HK-2 (cell line): ENCODE data around the gene SPAAR.
A peak's percentile ranks its signal among the peaks of the same experiment; 100 is the strongest.
"Not testable (repeated sequence)": the region's sequence is repeated elsewhere in the genome, so short reads cannot be mapped to it uniquely, and the experiment has no call there.

Experiments
- DNase-seq: peaks from one replicate; pipeline ENCODE4 v3.0.0-alpha.2; 2018; ENCODE audit not compliant: unreplicated experiment

Gene SPAAR

DNA sequence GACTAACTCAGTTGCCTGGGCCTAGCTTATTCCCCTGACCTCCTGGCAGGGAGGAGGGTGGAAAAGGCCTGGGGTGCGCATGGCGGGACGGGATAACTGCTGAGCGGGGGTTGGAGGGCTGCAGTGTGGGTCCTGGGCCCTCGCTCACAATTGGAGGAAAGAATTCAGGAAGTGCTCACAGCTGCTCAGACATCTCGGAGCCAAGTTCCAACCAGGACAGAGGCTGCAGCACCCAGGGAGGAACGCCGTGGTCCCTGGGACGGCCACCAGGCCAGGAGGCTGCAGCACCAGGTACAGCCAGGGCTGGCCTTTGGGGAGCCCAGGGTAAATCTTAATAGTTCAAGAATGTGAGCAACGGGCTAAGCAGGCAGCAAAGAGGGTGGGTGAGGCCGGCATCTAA is at the start of gene SPAAR:
SPAAR (plus strand) TSS at position 217 of the 400 bp plus-strand sequence. CDS start 974 bp downstream, outside the sequence.
- no peak for DNase-seq

- DNase-seq, result no peak
These were observed 49.3 kb upstream of the SPAAR start for GRCh38 chr9:35859990-35860339.

GRCh38 chr9:35861161-35861897 is 48.0 kb upstream of the SPAAR start:
- DNase-seq, result no peak

DNA sequence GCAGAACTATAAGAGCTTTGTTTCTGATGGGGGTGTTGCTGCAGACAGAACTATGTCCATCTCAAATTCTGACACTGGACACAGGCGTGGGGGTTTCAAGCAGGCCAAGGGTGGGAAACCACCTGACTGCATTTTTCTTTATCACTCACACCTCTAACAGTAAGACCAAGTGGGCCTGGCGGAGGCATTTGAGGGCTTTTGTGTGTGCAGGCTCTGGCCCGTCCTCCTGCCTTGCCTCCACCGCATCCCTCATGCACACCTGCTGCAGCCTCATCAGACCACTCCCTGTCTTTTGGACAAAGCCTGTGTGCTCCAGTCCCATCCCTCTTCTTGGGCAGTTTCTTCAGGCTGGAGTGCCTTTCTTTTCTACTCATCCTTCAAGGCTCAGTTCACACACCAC is 47.0 kb upstream of the SPAAR start:
- no peak for DNase-seq

- DNase-seq, result no peak
These were observed 45.7 kb upstream of the SPAAR start for GRCh38 chr9:35863583-35863982.

DNA sequence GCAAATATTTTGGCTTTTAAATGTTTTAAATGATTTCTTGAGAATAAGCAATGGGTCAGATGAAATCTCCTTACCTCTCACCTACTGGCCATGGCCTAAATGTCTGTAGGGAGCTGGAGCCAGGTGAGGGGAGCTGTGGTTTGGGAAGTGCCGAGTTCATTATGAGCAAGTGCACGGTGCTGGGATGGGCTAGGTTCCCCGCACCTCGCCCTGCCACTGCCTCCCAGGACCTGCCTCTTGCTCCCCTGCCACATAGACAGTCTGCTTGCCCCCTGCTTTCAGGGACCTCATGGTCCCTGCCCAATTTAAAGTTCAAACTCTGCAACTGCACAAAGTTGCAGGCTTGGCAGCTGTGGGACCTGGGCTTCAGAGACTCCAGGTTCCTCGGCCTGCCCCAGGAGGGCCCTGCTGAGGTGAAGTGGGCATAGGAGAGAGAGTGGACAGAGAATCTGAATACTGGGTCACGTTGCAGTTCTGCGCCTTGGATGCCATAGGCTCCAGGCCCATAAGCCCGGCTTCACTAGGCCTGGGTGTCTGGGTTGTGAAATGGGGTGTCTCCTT is 44.5 kb upstream of the SPAAR start:
- no peak for DNase-seq

DNA sequence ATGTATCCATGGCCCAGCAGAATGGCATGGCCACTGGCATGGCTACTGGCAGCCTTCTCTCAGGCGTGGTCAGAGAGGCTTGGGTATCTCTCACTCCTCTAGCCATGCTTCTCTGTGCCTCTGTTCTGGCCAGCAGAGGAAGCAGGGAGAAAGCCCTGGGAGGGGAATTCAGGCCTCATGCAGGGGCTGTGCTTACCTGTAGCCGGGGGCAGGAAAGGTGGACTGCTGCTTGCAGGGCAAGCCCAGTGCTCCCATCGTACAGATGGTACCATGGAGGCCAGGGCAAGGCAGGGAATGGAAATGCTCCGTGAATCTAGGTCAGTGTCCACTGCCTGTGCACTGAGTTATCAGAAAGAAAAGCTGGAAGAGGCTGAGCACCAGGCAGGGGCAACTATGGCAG is 41.8 kb upstream of the SPAAR start:
- DNase-seq, result no peak

DNA sequence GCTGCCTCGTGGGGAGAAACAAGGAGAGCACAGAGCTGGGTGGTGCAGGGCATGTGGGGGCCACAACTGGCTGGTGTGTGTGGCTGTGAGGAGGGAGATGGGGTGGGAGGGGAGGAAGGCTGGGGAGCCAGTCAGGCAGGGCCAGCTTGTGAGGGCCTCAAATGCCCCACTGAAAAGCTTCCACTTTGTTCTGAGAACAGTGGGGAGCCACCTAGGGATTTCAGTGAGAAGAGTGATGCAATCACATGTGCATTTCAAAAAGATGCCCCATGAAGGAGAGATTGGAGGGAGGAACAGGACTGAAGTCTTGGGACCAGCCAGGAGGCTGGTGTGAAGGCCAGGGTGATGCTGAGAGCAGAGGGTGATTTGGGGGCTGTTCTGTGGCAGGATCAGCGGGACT is 40.4 kb upstream of the SPAAR start:
- no peak for DNase-seq

DNA sequence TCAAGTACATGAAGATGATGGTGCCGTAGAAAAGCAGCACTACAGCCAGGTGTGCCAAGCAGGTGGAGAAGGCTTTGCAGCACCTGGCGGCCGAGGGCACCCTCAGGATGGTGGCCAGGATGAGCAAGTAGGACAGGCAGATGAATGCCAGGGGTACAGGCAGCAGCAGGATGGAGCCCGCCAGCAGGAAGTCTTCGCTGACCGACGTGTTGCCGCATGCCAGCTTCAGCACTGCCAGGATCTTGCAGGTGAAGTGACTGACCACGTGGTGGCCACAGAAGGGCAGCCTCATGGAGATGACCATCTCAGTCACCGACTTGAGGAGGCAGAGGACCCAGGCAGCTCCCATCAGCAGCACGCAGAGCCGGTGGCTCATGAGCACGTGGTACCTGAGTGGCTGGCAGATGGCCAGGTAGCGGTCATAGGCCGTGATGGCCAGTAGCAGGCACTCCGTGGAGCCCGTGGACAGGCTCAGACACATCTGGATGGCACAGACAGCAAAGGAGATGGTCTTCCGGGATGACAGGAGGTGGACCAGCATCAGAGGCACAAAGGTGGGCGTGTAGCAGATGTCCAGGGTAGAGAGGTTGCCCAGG is 39.6 kb upstream of the SPAAR start:
- no peak for DNase-seq

DNA sequence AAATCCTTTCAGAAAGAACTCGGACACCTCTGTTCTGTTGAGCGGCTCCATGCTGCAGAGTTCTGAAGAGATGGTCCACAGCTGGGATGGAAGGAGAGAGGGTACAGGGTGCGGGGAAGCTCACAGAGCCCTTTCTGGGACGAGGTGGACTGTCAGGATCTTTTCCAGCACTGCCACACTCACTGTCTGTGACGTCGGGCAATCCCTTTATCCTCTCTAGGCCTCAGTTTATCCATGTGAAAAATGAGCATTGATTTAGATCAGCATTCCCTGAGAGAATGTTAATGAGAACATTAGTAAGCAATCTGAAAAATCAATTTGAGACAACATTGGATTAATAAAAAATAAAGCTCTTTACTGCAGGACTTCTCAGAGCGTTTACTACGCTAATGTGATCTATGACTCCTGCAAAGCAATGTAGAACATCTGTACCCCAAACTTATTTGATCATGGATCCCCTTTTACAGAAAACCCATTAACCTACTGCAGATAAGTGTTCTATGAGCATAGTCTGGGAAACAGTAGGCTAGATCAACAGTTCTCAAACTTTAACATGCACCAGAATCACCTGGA is 38.9 kb upstream of the SPAAR start, which contains the start of gene OR13J1:
OR13J1 (minus strand) TSS at position 51 of the 573 bp plus-strand sequence; CDS start at position 51, 0 bp downstream.
- DNase-seq, result no peak

DNA sequence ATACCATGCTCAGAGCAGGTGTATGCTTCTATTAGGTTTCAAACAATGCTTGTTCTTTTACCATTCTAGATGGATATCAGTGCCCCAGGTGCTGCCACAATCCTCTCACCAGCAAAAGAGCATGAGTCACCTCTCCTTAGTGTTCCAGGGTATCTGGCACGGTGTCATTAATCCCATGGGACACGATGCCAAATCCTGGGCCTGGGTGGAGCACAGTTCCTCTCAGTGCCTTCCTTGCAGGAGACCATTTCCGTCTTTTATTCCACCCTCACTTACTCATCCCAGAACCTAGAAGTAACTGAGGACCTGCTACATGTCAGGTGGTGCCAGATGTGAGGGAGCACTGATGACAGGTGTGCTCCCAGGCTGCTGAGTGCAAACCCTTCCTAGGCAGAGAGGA is 37.7 kb upstream of the SPAAR start:
- no peak for DNase-seq

DNA sequence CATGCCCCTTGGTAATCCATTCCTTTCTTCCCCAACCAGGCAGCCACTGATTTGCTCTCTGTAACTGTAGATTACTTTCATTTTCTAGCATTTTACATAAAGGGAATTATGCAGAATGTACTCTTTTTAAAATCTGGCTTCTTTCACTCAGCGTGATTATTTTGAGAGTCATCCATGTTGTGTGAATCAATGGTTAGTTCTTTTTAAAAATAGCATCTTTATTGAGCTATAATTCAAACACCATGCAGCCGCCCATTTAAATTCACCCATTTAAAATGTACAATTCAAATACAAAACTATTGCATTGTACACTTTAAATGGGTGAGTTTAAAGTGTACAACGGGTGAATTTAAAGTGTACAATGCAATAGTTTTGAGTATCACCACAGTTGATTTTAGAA is 36.8 kb upstream of the SPAAR start:
- no peak for DNase-seq

DNA sequence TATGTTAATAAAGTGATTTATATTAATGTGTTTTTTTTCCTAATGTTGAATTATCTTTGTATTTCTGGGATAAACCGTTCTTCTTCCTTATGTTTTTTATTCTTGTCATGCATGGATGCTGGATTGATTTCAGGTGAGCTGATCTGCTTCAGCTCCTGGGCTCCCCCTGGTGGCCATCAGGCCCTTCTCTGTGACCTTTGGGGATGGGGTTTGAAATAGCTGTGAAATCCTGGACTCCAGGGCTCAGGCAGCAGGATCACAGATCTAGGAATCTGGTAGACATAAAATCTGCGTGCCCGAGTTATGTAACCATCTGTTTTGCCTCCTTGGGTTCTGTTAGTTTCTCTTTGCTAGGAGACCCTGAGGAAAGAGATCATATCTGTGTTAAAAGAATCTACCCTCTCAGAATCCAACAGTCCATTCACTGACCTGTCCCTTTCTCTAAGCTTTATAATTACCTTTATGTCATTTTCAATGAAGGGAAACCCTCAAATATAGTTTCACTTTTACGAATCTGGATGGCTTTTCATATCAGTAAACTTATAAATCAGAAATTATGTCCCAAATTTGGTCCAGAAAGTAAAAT is 26.9 kb upstream of the SPAAR start:
- DNase-seq, result peak; percentile 68

GRCh38 chr9:35882996-35883395 is 26.3 kb upstream of the SPAAR start:
- no peak for DNase-seq

DNA sequence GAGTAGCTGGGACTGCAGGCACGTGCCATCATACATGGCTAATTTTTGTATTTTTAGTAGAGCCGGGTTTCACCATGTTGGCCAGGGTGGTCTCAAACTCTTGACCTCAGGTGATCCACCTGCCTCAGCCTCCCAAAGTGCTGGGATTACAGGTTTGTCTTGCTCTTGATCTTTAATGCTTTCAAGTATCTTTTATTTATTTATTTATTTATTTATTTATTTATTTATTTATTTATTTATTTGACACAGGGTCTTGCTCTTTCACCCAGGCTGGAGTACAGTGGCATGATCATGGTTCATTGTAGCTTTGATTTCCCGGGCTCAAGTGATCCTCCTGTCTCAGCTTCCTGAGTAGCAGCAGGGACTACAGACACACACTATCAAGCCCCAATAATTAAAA is 24.4 kb upstream of the SPAAR start:
- not testable (repeated sequence) for DNase-seq

- no peak for DNase-seq
These were observed 17.6 kb upstream of the SPAAR start for GRCh38 chr9:35891646-35892045.

GRCh38 chr9:35892051-35892450 is 17.2 kb upstream of the SPAAR start:
- DNase-seq, result no peak

DNA sequence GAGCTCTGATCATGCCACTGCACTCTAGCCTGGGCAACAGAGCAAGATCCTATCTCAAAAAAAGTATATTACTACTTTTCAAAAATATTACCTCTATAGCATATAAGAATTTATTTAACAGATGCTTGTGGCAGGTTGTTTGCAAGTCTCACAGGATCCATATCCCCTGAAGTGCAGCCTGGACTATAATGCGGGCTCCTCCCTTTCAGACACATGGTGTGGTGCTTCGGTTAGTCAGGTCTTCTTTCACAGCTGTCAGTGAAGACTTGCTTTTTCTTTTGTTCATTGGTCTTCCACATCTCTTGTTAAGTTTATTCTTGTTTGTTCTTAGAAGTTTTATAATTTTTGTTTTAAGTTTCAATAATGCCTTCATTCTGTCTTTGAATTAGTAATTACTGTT is 12.7 kb upstream of the SPAAR start:
- DNase-seq, result no peak

GRCh38 chr9:35897376-35898099 is 11.8 kb upstream of the SPAAR start:
- DNase-seq, result not testable (repeated sequence)

- no peak for DNase-seq
These were observed 11.0 kb upstream of the SPAAR start for GRCh38 chr9:35898337-35898736.

DNA sequence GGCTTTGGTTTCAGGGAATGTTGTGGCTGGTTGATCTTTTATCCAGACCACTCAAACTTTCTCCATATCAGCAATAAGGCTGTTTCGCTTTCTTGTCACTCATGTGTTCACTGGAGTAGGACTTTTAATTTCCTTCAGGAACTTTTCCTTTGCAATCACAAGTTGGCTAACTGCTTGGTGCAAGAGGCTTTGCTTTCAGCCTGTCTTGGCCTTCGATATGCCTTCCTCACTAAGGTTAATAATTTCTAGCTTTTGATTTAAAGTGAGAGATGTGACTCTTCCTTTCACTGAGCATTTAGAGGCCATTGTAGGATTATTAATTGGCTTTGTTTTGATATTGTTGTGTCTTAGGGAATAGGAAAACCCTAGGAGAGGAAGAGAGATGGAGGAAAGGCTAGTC is 10.3 kb upstream of the SPAAR start:
- no peak for DNase-seq

- DNase-seq, result no peak
These were observed 6.2 kb upstream of the SPAAR start for GRCh38 chr9:35903049-35903448.
